ENCODE measurements around the gene OTUB2. TPM values are rescaled to one million over a fixed set of nuclear protein-coding genes. Genes with fewer than 3 reads are reported as not detected.

The OTUB2 gene
- total RNA-seq, 5 donors from 2014 or later (not counting 1 experiment from before 2014, with no cell fraction given): 0.09 to 0.57 (median 0.28) TPM

- Mint-ChIP-seq H3K27me3 (peaks cover 0 to 1% of the 10 kb centered on the region in 2 donors), H3K36me3 (peaks cover 6% of the 10 kb centered on the region), H3K27ac (peak overlapping the region in 1 of 2 donors; percentile 56), H3K4me3 (no peak overlapping the region), H3K4me1 (peaks cover 45 to 58% (median 47%) of the 10 kb centered on the region in 3 donors), H3K9me3 (peaks cover 10 to 14% (median 11%) of the 10 kb centered on the region in 3 donors)
- H3K36me3 ChIP-seq (ENCODE audit: control insufficient read depth in 2 of 2, extremely low read depth in 1 of 2, insufficient read depth in 1 of 2, low read length in 1 of 2): no peaks in the 10 kb centered on the region
- peaks cover 10 to 55% of the 10 kb centered on the region in 2 experiments for H3K4me1 ChIP-seq (ENCODE audit: control insufficient read depth in 1 of 2, extremely low read depth in 1 of 2, insufficient read depth in 2 of 2, low read length in 2 of 2)
- H3K4me3 ChIP-seq (ENCODE audit: control insufficient read depth in 1 of 2, extremely low read depth in 1 of 2, low read length in 1 of 2): no peak overlapping the region
- ATAC-seq (replicated peaks in 1 of 4): no peak
- no peak for DNase-seq
- H3K9me3 ChIP-seq: no peaks in the 10 kb centered on the region
- CTCF ChIA-PET: interaction anchor here (1.5 to 1.6 kb wide), 2 partner anchors 41 kb away, joined by 3 to 5 read pairs; no protein-coding TSS in a partner anchor
- POLR2A ChIA-PET: no interaction called here
- peaks cover 0 to 30% of the 10 kb centered on the region in 2 experiments for H3K27me3 ChIP-seq (replicated peaks in 1 of 2; ENCODE audit: control insufficient read depth in 2 of 2, extremely low read depth in 1 of 2, insufficient read depth in 2 of 2, low read length in 1 of 2)
- H3K27ac ChIP-seq (ENCODE audit: low read length): no peak overlapping the region
- WGBS (ENCODE audit: insufficient coverage): 95% methylated on average over 8 of the region's 11 CpGs
Measured at GRCh38 chr14:93980456-93981201, 45.5 kb upstream of the OTUB2 start.

DNA sequence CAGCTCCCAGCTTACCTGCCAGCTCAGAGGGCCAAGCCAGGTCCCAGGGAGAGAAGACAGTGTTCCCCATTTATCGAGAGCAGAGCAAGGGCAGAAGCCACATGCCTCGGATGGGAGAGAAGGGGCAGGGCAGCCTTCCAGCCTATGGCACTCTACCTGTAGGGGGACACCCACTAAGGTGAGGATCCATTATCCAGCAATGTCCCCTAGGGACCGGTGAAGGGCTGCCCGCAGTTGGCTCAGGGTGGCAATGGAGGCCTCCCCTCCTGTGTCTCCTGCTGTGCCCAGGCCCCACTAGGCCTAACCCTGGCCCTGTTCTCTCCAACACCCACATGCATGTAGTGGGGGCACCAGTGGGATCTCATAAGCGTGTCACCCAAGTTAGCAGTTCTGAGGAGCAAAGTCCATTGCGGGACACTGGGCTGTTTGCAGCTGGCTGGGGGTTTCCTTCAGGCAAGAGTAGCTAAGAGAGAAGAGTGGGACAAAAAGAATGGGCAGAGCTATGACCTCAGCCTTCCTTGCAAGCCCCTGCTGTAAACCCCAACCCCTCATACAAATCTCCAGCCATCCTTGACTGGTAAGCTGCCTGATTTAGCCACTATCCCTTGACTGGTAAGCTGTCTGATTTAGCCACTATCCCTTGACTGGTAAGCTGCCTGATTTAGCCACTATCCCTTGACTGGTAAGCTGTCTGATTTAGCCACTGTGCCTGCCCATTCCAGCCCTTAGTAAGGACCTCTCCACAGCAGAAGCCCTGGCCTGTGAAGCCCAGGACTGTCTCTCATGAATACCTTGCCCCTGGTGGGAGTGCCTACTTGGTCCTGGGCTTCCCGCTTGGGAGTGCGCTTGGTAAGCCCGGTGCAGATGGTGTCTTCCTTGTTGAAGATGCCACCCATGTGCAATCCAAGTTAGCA, 44.6 kb upstream of the OTUB2 start:
- peaks cover 0 to 30% of the 10 kb centered on the region in 2 experiments for H3K27me3 ChIP-seq (replicated peaks in 1 of 2; ENCODE audit: control insufficient read depth in 2 of 2, extremely low read depth in 1 of 2, insufficient read depth in 2 of 2, low read length in 1 of 2)
- ATAC-seq (replicated peaks in 1 of 4): no peak
- H3K27me3 Mint-ChIP-seq: peaks cover 0 to 1% of the 10 kb centered on the region in 2 donors
- H3K4me1 ChIP-seq (ENCODE audit: control insufficient read depth in 1 of 2, extremely low read depth in 1 of 2, insufficient read depth in 2 of 2, low read length in 2 of 2): peaks cover 10 to 45% of the 10 kb centered on the region in 2 experiments
- H3K4me3 Mint-ChIP-seq: no peak overlapping the region
- H3K4me1 Mint-ChIP-seq: peaks cover 36 to 49% (median 37%) of the 10 kb centered on the region in 3 donors
- peaks cover 5% of the 10 kb centered on the region for H3K36me3 Mint-ChIP-seq
- H3K4me3 ChIP-seq (ENCODE audit: control insufficient read depth in 1 of 2, extremely low read depth in 1 of 2, low read length in 1 of 2): no peak overlapping the region
- WGBS (ENCODE audit: insufficient coverage): 97% methylated on average over 6 of the region's 9 CpGs
- peak overlapping the region in 1 of 2 donors; percentile 41 for H3K27ac Mint-ChIP-seq
- no peak for DNase-seq
- H3K36me3 ChIP-seq (ENCODE audit: control insufficient read depth in 2 of 2, extremely low read depth in 1 of 2, insufficient read depth in 1 of 2, low read length in 1 of 2): no peaks in the 10 kb centered on the region
- no peak overlapping the region for H3K27ac ChIP-seq (ENCODE audit: low read length)
- CTCF ChIA-PET: interaction anchor here (0.6 to 1.6 kb wide), 3 partner anchors 42 to 199 kb away, joined by 3 to 5 read pairs (median 3); no protein-coding TSS in a partner anchor
- POLR2A ChIA-PET: interaction anchor here in 1 of 2 donors (0.6 kb wide), 1 partner anchor 19 kb away, joined by 3 read pairs; no protein-coding TSS in a partner anchor
- H3K9me3 Mint-ChIP-seq: peaks cover 4 to 10% (median 6%) of the 10 kb centered on the region in 3 donors
- H3K9me3 ChIP-seq: no peaks in the 10 kb centered on the region

DNA sequence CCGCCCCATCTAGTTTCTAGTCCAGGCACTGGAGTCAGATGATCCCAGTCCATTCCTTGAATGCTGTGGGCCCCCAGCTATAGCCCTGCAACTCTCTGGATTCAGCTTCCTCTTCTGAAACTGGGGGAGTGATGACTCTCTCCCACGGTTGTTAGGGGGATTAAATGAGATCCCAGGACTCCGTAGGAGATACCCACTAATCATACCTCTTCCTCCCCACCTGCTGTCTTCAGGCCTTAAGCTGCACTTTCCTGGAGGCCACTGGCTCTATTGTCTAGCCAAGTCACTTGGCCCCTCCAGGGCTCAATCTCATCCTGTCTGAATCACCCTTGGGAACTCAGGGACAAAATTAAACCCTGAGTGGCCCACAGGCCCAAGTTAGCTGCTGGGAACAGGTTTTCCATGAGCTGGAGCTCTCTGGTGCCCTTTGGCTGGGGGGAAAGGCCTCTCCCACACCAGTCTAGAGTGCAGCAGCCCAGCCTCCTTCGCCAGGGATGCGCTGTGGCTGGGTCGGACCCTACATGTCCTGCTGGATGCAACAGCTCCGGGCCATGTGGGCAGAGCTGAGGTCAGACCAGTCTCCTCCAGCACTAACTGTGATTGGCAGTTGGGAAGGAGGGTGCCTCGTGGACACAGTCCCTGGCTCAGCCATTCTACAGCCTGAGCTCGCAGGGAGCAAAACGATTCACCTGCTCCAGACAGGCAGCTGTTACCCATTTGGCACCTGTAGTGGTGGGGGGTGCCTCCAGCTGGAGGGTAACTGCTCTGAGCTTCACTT, 43.7 kb upstream of the OTUB2 start:
- Histone ChIP-seq H3K4me3 (ENCODE audit: control insufficient read depth in 1 of 2, extremely low read depth in 1 of 2, low read length in 1 of 2) (no peak overlapping the region), H3K36me3 (ENCODE audit: control insufficient read depth in 2 of 2, extremely low read depth in 1 of 2, insufficient read depth in 1 of 2, low read length in 1 of 2) (no peaks in the 10 kb centered on the region), H3K27me3 (replicated peaks in 1 of 2; ENCODE audit: control insufficient read depth in 2 of 2, extremely low read depth in 1 of 2, insufficient read depth in 2 of 2, low read length in 1 of 2) (peaks cover 0 to 31% of the 10 kb centered on the region in 2 experiments), H3K27ac (ENCODE audit: low read length) (no peak overlapping the region), H3K4me1 (ENCODE audit: control insufficient read depth in 1 of 2, extremely low read depth in 1 of 2, insufficient read depth in 2 of 2, low read length in 2 of 2) (peaks cover 10 to 37% of the 10 kb centered on the region in 2 experiments), H3K9me3 (no peaks in the 10 kb centered on the region)
- peaks cover 27 to 40% (median 29%) of the 10 kb centered on the region in 3 donors for H3K4me1 Mint-ChIP-seq
- no peak for DNase-seq
- H3K27ac Mint-ChIP-seq: peak overlapping the region in 1 of 2 donors; percentile 28
- peaks cover 2% of the 10 kb centered on the region for H3K36me3 Mint-ChIP-seq
- 92% methylated on average over 2 of the region's 10 CpGs for WGBS (ENCODE audit: insufficient coverage)
- no peak overlapping the region for H3K4me3 Mint-ChIP-seq
- POLR2A ChIA-PET: interaction anchor here in 1 of 2 donors (0.6 kb wide), 1 partner anchor 20 kb away, joined by 3 read pairs; no protein-coding TSS in a partner anchor
- CTCF ChIA-PET: interaction anchor here (0.6 to 1.6 kb wide), 5 partner anchors 42 to 540 kb away, joined by 3 to 5 read pairs (median 3); no protein-coding TSS in a partner anchor
- peaks cover 0 to 4% (median 3%) of the 10 kb centered on the region in 3 donors for H3K9me3 Mint-ChIP-seq
- no peak for ATAC-seq (replicated peaks in 1 of 4)
- H3K27me3 Mint-ChIP-seq: peaks cover 0 to 1% of the 10 kb centered on the region in 2 donors

DNA sequence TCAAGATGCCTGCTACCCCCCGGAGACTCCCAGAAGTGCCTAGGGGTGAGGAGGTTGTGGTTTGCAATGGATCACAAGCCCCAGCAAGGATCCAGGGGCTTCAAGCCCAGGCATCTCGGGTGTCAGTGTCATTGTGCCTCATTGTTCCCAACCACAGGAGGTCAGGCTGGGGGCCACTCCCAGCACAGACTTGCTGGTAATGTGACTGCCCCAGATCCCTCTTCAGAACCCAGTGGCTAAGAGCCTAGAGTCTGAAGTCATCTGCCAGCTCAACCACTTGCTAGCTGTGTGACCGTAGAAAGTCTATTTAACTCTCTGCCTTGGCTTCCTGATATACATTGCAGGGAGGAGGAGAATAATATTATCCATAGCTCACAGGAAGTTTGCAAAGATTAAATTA, 42.1 kb upstream of the OTUB2 start:
- H3K9me3 ChIP-seq: no peaks in the 10 kb centered on the region
- POLR2A ChIA-PET: no interaction called here
- CTCF ChIA-PET: interaction anchor here (0.6 to 1.4 kb wide), 2 partner anchors 13 to 44 kb away, joined by 3 to 4 read pairs; no protein-coding TSS in a partner anchor

GRCh38 chr14:93984987-93985410, 41.1 kb upstream of the OTUB2 start:
- H3K27ac ChIP-seq (ENCODE audit: low read length): no peak overlapping the region
- POLR2A ChIA-PET: no interaction called here
- H3K4me1 ChIP-seq (ENCODE audit: control insufficient read depth in 1 of 2, extremely low read depth in 1 of 2, insufficient read depth in 2 of 2, low read length in 2 of 2): peaks cover 0 to 13% of the 10 kb centered on the region in 2 experiments
- H3K9me3 ChIP-seq: no peaks in the 10 kb centered on the region
- Mint-ChIP-seq H3K9me3 (no peaks in the 10 kb centered on the region), H3K4me1 (peaks cover 5 to 14% (median 9%) of the 10 kb centered on the region in 3 donors), H3K27ac (no peak overlapping the region), H3K27me3 (peaks cover 0 to 1% of the 10 kb centered on the region in 2 donors), H3K4me3 (no peak overlapping the region), H3K36me3 (no peaks in the 10 kb centered on the region)
- 66% methylated on average over 5 of the region's 7 CpGs for WGBS (ENCODE audit: insufficient coverage)
- ATAC-seq (replicated peaks in 1 of 4): no peak
- CTCF ChIA-PET: interaction anchor here (0.7 to 1.4 kb wide), 2 partner anchors 12 to 45 kb away, joined by 4 read pairs; no protein-coding TSS in a partner anchor
- peaks cover 0 to 28% of the 10 kb centered on the region in 2 experiments for H3K27me3 ChIP-seq (replicated peaks in 1 of 2; ENCODE audit: control insufficient read depth in 2 of 2, extremely low read depth in 1 of 2, insufficient read depth in 2 of 2, low read length in 1 of 2)
- no peak for DNase-seq
- H3K36me3 ChIP-seq (ENCODE audit: control insufficient read depth in 2 of 2, extremely low read depth in 1 of 2, insufficient read depth in 1 of 2, low read length in 1 of 2): no peaks in the 10 kb centered on the region
- no peak overlapping the region for H3K4me3 ChIP-seq (ENCODE audit: control insufficient read depth in 1 of 2, extremely low read depth in 1 of 2, low read length in 1 of 2)

More for the DNA sequence above, 42.1 kb upstream of the OTUB2 start:
- Mint-ChIP-seq H3K27me3 (peaks cover 0 to 1% of the 10 kb centered on the region in 2 donors), H3K4me3 (no peak overlapping the region), H3K36me3 (no peaks in the 10 kb centered on the region), H3K27ac (no peak overlapping the region), H3K9me3 (no peaks in the 10 kb centered on the region), H3K4me1 (peaks cover 11 to 24% (median 14%) of the 10 kb centered on the region in 3 donors)
- no peaks in the 10 kb centered on the region for H3K36me3 ChIP-seq (ENCODE audit: control insufficient read depth in 2 of 2, extremely low read depth in 1 of 2, insufficient read depth in 1 of 2, low read length in 1 of 2)
- WGBS (ENCODE audit: insufficient coverage): 83% methylated on average over 2 of the region's 3 CpGs
- H3K27ac ChIP-seq (ENCODE audit: low read length): no peak overlapping the region
- peaks cover 0 to 28% of the 10 kb centered on the region in 2 experiments for H3K27me3 ChIP-seq (replicated peaks in 1 of 2; ENCODE audit: control insufficient read depth in 2 of 2, extremely low read depth in 1 of 2, insufficient read depth in 2 of 2, low read length in 1 of 2)
- no peak for DNase-seq
- no peak for ATAC-seq (replicated peaks in 1 of 4)
- peaks cover 2 to 20% of the 10 kb centered on the region in 2 experiments for H3K4me1 ChIP-seq (ENCODE audit: control insufficient read depth in 1 of 2, extremely low read depth in 1 of 2, insufficient read depth in 2 of 2, low read length in 2 of 2)
- H3K4me3 ChIP-seq (ENCODE audit: control insufficient read depth in 1 of 2, extremely low read depth in 1 of 2, low read length in 1 of 2): no peak overlapping the region
